Testis (tissue), 3 donors: ENCODE data around the gene SMIM44. TPM values are rescaled to one million over a fixed set of nuclear protein-coding genes. Genes with fewer than 3 reads are reported as not detected.

Experiments
- DNase-seq: peaks from one replicate; pipeline ENCODE4 v3.0.0-alpha.2; 2019
- H3K27ac ChIP-seq, 2 donors: fragments of 200-600 bp; sonication (generic); one replicate each; pipeline ENCODE4 v1.5.1; 2019
- H3K27me3 ChIP-seq: fragments of 200-600 bp; sonication (generic); one replicate; pipeline ENCODE4 v1.5.1; 2019
- H3K36me3 ChIP-seq: fragments of 200-600 bp; sonication (generic); one replicate; pipeline ENCODE4 v1.5.1; 2017; ENCODE audit warnings: low read depth; ENCODE audit errors: missing control alignments
- H3K4me1 ChIP-seq: fragments of 200-600 bp; sonication (generic); one replicate; pipeline ENCODE4 v1.5.1; 2019
- H3K4me3 ChIP-seq, 2 donors: fragments of 200-600 bp; sonication (generic); one replicate each; pipeline ENCODE4 v1.5.1; 2017 to 2019
- H3K9me3 ChIP-seq: fragments of 200-600 bp; sonication (generic); one replicate; pipeline ENCODE4 v1.5.1; 2017
- CTCF ChIP-seq, 3 experiments: fragments of 450-650 bp in 2 of 3; fragments of 200-600 bp in 1 of 3; sonication (generic) in 1 of 3; IDR thresholded peaks; one replicate each; pipeline ENCODE4 v1.5.1; 2016 to 2019; ENCODE audit warnings: antibody characterized with exemption in 3 of 3, mild to moderate bottlenecking in 2 of 3, moderate library complexity in 1 of 3
- POLR2A ChIP-seq: fragments of 450-650 bp; IDR thresholded peaks from one replicate; pipeline ENCODE4 v1.6.1; 2017; ENCODE audit warnings: antibody characterized with exemption, mild to moderate bottlenecking, moderate library complexity
- WGBS, 2 donors: methylation state at CpG; one replicate each; pipeline ENCODE4 v1.1.5; 2018; 5-methylcytosine and 5-hydroxymethylcytosine counted together
- intact Hi-C: fragments of 100-400 bp; cut with DNase I; formaldehyde crosslinking; loops from one replicate; pipeline ENCODE4 v1.15.1; 2023; ENCODE audit warnings: low total_unique reads
- polyA plus RNA-seq: library from polyadenylated mRNA; stranded (reverse); fragments of 350-450 nt; fragmentation: Illumina TruSeq; extraction: RNeasy Lipid Tissue Mini Kit (QIAGEN cat#74804); gene quantifications from one replicate; pipeline ENCODE4 v1.2.3, GENCODE V29; 2014; ENCODE audit warnings: low read depth, low replicate concordance; ENCODE audit not compliant: insufficient read depth
- total RNA-seq, 2 donors: library from RNA; depleted of rRNA; stranded (reverse); fragments of >200 nt; gene quantifications; one replicate each; pipeline ENCODE4 v1.2.3, GENCODE V29; 2016

The SMIM44 gene
- total and polyA plus RNA-seq, 3 donors from 2014 or later, result not detected

- intact Hi-C loops, result no loop called here
- WGBS, 2 donors, result 91 to 93% methylated on average over 16 of the region's 16 CpGs
- DNase-seq, result no peak
- Histone ChIP-seq H3K9me3 (no peaks in the 10 kb centered on the region), H3K27ac (no peak overlapping the region), H3K36me3 (no peaks in the 10 kb centered on the region), H3K4me3 (no peak overlapping the region), H3K27me3 (no peaks in the 10 kb centered on the region), H3K4me1 (no peaks in the 10 kb centered on the region)
- TF ChIP-seq CTCF (IDR thresholded peaks at IDR 0.05) (no peak), POLR2A (no peak)
Observed at GRCh38 chr19:3492919-3493318, 9.7 kb upstream of the SMIM44 start.

GRCh38 chr19:3492131-3492839 lies 9.0 kb upstream of the SMIM44 start:
- WGBS, 2 donors, result 47 to 87% methylated on average over 34 to 44 of the region's 45 CpGs
- H3K36me3 ChIP-seq, result no peaks in the 10 kb centered on the region

GRCh38 chr19:3491396-3492119 lies 8.3 kb upstream of the SMIM44 start:
- H3K4me1 ChIP-seq, result no peaks in the 10 kb centered on the region
- WGBS, 2 donors, result 71 to 76% methylated on average over 9 to 55 of the region's 55 CpGs

More at GRCh38 chr19:3492131-3492839, 9.0 kb upstream of the SMIM44 start:
- Histone ChIP-seq H3K4me3 (no peak overlapping the region), H3K27ac (no peak overlapping the region), H3K4me1 (no peaks in the 10 kb centered on the region), H3K27me3 (no peaks in the 10 kb centered on the region), H3K9me3 (no peaks in the 10 kb centered on the region)
- DNase-seq, result no peak
- intact Hi-C loops, result no loop called here
- TF ChIP-seq CTCF (IDR thresholded peaks at IDR 0.05), result no peak
- TF ChIP-seq POLR2A, result no peak

GRCh38 chr19:3482507-3483225 lies 575 bp downstream of the SMIM44 start:
- no peaks in the 10 kb centered on the region for H3K36me3 ChIP-seq
- H3K27me3 ChIP-seq, result no peaks in the 10 kb centered on the region
- WGBS, 2 donors, result 50 to 60% methylated on average over 30 to 48 of the region's 49 CpGs
- H3K4me3 ChIP-seq, result no peak overlapping the region
- intact Hi-C loops, result no loop called here
- no peak for DNase-seq
- TF ChIP-seq POLR2A (no peak), CTCF (IDR thresholded peaks at IDR 0.05) (no peak)
- H3K4me1 ChIP-seq, result no peaks in the 10 kb centered on the region
- no peaks in the 10 kb centered on the region for H3K9me3 ChIP-seq
- no peak overlapping the region for H3K27ac ChIP-seq

More at GRCh38 chr19:3491396-3492119, 8.3 kb upstream of the SMIM44 start:
- DNase-seq, result no peak
- H3K9me3 ChIP-seq, result no peaks in the 10 kb centered on the region
- intact Hi-C loops, result no loop called here
- no peaks in the 10 kb centered on the region for H3K27me3 ChIP-seq
- H3K27ac ChIP-seq, result no peak overlapping the region
- H3K4me3 ChIP-seq, result no peak overlapping the region
- no peaks in the 10 kb centered on the region for H3K36me3 ChIP-seq
- no peak for TF ChIP-seq CTCF (IDR thresholded peaks at IDR 0.05)
- no peak for TF ChIP-seq POLR2A
